Smooth muscle cell of the brain vasculature (primary cell): ENCODE results near the gene KRTAP19-8.

ENCODE experiments used
- DNase-seq: peaks from one replicate; pipeline ENCODE4 v3.0.0-alpha.2; 2012; ENCODE audit warnings: low read depth, low spot score

The KRTAP19-8 gene

GRCh38 chr21:31012133-31013089, 25.9 kb downstream of the KRTAP19-8 start:
- no peak for DNase-seq

DNA sequence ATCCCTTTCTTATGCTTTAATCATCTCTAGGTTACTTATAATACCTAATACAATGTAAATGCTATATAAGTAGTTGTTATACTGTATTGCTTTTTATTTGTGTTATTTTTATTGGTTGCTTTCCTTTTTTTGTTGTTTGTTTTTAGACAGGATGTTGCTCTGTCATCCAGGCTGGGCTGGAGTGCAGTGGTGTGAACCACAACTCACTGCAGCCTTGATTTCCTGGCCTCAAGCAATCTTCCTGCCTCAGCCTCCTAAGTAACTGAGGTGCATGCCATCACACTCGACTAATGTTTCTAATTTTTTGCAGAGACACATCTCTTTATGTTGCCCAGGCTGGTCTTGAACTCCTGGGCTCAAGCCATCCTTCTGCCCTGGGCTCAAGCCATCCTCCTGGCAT, 26.9 kb downstream of the KRTAP19-8 start:
- no peak for DNase-seq

DNA sequence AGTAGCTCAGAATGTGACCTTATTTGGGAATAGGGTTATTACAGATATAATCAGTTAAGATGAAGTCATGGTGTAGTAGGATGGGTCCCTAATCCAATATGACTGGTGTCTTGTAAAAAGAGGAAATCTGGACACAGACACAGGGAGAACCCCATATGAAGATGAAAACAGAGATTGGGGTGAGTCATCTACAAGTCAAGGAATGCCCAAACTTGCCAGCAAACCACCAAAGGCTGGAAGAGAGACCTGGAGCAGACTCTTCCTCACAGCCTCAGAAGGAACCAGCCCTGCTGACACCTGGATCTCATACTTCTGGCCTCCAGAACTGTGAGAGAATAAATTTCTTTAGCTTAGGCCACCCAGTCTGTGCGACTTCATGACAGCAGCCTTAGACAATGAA, 29.9 kb downstream of the KRTAP19-8 start:
- no peak for DNase-seq

- DNase-seq, result no peak
These were observed 33.3 kb downstream of the KRTAP19-8 start for GRCh38 chr21:31005019-31005418.

DNA sequence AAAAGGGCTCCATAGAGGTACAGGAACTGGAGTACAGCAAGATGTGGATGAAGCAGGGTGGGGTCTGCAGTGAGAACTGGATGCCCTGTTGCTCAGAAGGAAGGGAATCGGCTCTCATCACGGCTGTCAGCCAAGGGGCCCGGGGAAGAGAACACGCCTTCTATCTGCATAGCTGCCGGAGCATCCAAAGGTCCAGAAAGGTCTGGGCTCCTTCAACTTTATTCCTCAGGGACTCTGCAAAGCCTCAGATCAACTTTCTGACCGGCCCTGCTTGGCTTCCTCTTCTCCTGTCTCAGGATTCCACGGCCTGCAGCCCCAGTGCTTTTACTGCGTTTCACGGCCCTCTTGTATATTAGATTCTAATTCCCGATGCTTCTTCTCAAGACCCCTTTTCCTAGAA, 34.8 kb downstream of the KRTAP19-8 start:
- no peak for DNase-seq

- DNase-seq, result no peak
These were observed 40.7 kb downstream of the KRTAP19-8 start for GRCh38 chr21:30997541-30997940.

DNA sequence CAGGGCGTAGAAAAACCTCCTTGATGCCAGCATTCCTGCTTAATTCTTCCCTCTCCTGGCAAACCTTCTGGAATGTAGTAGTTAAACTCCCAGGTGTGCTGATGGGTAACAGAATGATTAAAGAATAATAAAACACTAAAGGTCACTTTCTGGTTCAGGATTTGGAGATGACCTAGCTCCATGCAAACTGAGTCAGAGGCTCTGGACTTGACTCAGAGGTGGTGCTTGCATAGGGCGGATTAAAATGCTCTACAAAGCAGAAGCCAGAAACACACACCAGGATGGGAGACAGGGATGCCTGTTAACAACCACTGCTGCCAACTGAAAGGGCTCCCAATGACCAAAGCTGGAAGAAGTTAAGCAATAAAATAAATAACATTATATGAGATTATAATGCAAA, 41.5 kb downstream of the KRTAP19-8 start:
- no peak for DNase-seq

DNA sequence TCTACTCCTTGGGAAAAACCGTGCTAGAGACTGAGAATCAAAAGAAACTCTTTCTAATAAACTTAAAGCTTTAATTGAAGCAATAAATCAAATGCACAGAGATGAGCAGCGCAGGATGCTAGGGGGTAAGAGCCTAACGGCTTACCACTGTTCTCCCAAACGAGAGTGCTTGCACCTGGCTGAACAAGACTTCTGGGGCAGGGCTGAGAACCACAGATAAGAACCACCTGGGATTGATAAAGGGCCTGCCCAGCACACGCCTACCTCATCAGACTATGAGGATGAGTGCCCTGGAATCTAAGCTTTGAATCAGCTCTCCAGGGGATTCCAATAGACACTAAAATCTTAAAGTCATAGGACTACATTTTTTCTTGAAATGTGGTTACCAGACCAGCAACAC, 43.3 kb downstream of the KRTAP19-8 start:
- no peak for DNase-seq

GRCh38 chr21:30990514-30991262, 47.6 kb downstream of the KRTAP19-8 start:
- DNase-seq, result no peak

- no peak for DNase-seq
These were observed 49.6 kb downstream of the KRTAP19-8 start for GRCh38 chr21:30988706-30989105.
